IMR-90 (cell line): ENCODE data around the gene ATP5MC3.

Experiments used
- CTCF ChIP-seq: conservative IDR thresholded peaks from 2 replicates; pipeline ENCODE4 v1.5.1; 2012; ENCODE audit warnings: mild to moderate bottlenecking, low read depth, low read length, improper control_type of control experiment
- MXI1 ChIP-seq: IDR thresholded peaks from 2 replicates; pipeline ENCODE4 v1.6.1; 2012; ENCODE audit warnings: low read depth, mild to moderate bottlenecking, low read length, moderate library complexity, borderline replicate concordance
- POLR2A ChIP-seq: IDR thresholded peaks from 2 replicates; pipeline ENCODE4 v1.6.1; 2012; ENCODE audit warnings: mild to moderate bottlenecking, low read depth, low read length
- RAD21 ChIP-seq: IDR thresholded peaks from 2 replicates; pipeline ENCODE4 v1.6.1; 2012; ENCODE audit warnings: low read length, improper control_type of control experiment
- RFX5 ChIP-seq: IDR thresholded peaks from 2 replicates; pipeline ENCODE4 v1.8.0; 2012; ENCODE audit warnings: low read depth, mild to moderate bottlenecking, low read length, moderate library complexity
- SMC3 ChIP-seq: fragments of 150-350 bp; IDR thresholded peaks from 2 replicates; pipeline ENCODE4 v1.6.1; 2016; ENCODE audit warnings: low read depth, mild to moderate bottlenecking, antibody characterized with exemption, low read length, moderate library complexity

- TF ChIP-seq SMC3 (no peak), CTCF (no peak), RFX5 (no peak), POLR2A (no peak), MXI1 (no peak), RAD21 (no peak)
These were observed 25.4 kb upstream of the ATP5MC3 start for GRCh38 chr2:175206866-175207265.
